ACHN (cell line): Measurements from ENCODE around the gene GNPDA1.

Source experiments
- DNase-seq: peaks from one replicate; pipeline ENCODE4 v3.0.0-alpha.2; 2015
- in situ Hi-C: cut with HindIII; loops from 2 replicates; pipeline ENCODE4 v1.10.0; 2017; ENCODE audit warnings: low sequenced_read_pairs, low pct_ligation_motif_present, low pct_unique_long_range_greater_than_20kb

GNPDA1 gene

DNA sequence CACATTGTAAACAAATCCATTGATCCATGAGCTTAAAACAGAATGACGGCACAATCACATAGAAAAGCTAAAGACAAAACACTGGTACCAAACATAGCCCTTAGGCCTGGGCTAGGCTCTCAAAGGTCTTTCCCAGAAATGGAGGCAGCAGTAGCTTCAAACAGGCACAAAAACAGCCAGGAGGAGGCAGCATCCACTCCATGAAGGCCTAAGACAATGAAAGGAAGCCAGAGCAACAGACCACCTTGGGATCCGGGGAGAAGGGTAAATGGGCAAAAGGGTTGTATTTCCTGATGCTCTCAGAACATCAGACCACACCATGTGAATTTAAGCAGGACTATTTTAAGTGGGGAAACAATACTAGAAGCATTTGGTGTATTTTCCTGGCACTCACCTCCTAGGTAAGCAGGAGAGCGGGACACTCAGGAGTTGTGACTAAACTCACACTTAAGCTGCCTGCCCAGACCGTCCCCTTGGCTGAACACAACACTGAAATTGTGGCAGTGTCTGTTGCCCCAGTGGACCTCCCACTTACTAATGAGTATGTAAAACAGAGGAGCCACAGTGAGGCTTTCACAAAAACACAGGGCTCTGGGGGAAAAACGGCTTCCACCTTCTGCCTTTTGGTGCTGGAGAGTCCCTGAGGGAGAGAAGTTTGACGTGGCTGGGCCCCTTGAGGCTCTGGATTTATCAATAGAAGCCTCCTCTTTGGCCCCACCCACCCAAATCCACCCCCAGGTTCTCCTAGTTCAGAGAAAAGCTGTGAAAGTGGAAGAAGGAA lies 11.9 kb downstream of the GNPDA1 start:
- peak; percentile 23 for DNase-seq
- in situ Hi-C loops: no loop called here

DNA sequence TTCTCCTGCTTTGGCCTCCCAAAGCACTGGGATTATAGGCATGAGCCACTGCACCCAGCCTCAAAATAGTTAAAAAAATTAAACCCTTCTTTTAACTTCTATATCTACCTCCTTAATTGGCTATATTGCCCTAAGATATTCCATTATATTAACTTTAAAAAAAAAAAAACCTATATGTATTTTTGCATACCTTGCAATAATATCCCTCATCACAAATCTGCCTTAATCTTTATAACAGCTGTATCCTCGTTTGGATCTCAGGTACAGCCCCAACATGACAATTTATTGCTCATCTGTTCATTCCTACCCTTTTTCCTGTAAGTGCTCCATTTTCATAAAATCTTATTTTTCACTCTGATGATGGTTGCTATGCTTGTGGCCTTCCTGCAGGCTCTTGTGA lies 12.7 kb downstream of the GNPDA1 start:
- no peak for DNase-seq
- in situ Hi-C loops: no loop called here

- in situ Hi-C loops: loop anchor here (25.0 kb wide), 1 partner anchor 140 kb away; no protein-coding TSS in a partner anchor
Observed at GRCh38 chr5:141997358-141997960, 15.4 kb downstream of the GNPDA1 start.

GRCh38 chr5:141995656-141996055 lies 17.2 kb downstream of the GNPDA1 start:
- in situ Hi-C loops: loop anchor here (25.0 kb wide), 1 partner anchor 142 kb away; no protein-coding TSS in a partner anchor
- no peak for DNase-seq

More at GRCh38 chr5:141997358-141997960, 15.4 kb downstream of the GNPDA1 start:
- no peak for DNase-seq

DNA sequence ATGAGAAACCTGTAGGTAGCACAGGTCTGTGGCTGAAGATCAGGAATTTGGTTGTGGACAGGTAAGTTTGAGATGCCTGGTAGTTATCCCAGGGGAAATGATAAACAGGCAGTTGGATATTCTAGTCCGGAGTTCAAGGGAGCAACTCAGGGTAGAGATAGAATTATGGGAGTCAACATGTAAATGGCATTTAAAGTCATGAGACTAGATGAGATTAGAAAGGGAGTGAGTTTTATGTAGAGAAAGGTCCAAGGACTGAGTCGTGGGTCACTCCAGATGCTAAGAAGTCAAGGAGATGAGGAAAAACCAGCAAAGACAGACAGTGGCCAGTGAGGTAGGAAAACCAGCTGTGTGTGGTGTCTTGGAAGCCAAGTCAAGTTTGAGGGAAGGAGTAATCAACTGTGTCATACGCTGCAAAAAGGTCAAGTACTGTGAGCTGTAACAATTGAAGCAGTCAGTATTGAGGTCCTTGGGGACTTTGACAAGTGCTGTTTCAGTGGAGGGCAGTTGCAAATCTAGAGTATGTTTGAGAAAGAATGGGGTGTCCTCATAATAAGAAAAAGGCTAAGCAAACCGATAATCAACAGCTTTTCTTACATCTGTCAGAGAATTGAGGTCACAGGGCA lies 18.2 kb downstream of the GNPDA1 start:
- in situ Hi-C loops: loop anchor here (25.0 kb wide), 1 partner anchor 143 kb away; no protein-coding TSS in a partner anchor

GRCh38 chr5:141992349-141992963 lies 20.4 kb downstream of the GNPDA1 start:
- peak; percentile 55 for DNase-seq
- in situ Hi-C loops: loop anchor here (25.0 kb wide), 1 partner anchor 145 kb away; no protein-coding TSS in a partner anchor

More for the DNA sequence above, 18.2 kb downstream of the GNPDA1 start:
- DNase-seq: no peak

- in situ Hi-C loops: loop anchor here (25.0 kb wide), 1 partner anchor 148 kb away; no protein-coding TSS in a partner anchor
- no peak for DNase-seq
Observed at GRCh38 chr5:141989720-141990119, 23.1 kb downstream of the GNPDA1 start.

- no peak for DNase-seq
Observed at GRCh38 chr5:141986072-141986471, 26.8 kb downstream of the GNPDA1 start.

GRCh38 chr5:141982626-141983025 lies 30.2 kb downstream of the GNPDA1 start:
- no peak for DNase-seq
- in situ Hi-C loops: loop anchor here (25.0 kb wide), 1 partner anchor 155 kb away; no protein-coding TSS in a partner anchor

More at GRCh38 chr5:141986072-141986471, 26.8 kb downstream of the GNPDA1 start:
- in situ Hi-C loops: loop anchor here (25.0 kb wide), 1 partner anchor 151 kb away; no protein-coding TSS in a partner anchor

DNA sequence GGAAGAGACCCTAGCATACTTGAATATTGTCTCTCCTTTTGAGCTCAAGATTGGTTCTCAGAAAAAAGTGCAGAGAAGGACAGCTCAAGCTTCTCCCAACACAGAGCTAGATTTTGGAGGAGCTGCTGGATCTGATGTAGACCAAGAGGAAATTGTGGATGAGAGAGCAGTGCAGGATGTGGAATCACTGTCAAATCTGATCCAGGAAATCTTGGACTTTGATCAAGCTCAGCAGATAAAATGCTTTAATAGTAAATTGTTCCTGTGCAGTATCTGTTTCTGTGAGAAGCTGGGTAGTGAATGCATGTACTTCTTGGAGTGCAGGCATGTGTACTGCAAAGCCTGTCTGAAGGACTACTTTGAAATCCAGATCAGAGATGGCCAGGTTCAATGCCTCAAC lies 34.4 kb downstream of the GNPDA1 start:
- in situ Hi-C loops: loop anchor here (25.0 kb wide), 1 partner anchor 159 kb away; no protein-coding TSS in a partner anchor

GRCh38 chr5:141976176-141976575 lies 36.7 kb downstream of the GNPDA1 start:
- no peak for DNase-seq

More for the DNA sequence above, 34.4 kb downstream of the GNPDA1 start:
- no peak for DNase-seq

DNA sequence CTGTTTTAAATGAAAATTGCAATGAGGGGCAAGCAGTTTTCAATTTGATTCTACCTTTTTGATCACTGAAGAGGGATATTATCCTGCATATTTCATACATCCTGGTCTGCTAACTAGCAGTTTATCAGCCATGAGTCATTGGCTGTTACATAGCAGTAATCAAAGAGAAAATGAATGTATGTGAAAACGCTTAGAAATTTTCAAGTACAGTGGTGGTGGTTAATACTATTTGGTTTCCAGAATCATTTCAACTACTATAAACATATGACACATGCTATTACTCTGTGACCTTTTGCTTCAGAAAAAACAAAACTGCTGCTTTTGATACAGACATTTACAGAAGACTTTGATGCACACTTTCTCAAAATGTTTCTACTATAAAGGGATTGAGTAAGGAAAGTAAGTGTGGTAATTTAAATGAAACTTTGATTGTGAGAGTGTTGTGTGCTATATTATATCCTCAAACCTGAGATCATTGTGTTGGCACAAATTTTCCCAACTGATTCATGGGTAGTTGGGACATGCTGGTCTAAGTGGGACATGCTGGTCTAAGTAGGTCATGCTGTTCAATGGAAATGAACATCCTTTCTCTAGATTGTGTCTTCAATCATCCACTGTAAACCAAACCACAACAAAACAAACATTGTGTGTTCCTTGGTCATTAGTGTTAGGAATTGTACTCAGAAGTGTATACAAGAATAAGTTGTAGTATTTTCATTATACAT lies 38.8 kb downstream of the GNPDA1 start:
- in situ Hi-C loops: no loop called here
- no peak for DNase-seq

More at GRCh38 chr5:141976176-141976575, 36.7 kb downstream of the GNPDA1 start:
- in situ Hi-C loops: loop anchor here (25.0 kb wide), 1 partner anchor 161 kb away; no protein-coding TSS in a partner anchor

- in situ Hi-C loops: no loop called here
- DNase-seq: peak; percentile 8
Observed at GRCh38 chr5:141969783-141970771, 42.8 kb downstream of the GNPDA1 start.

DNA sequence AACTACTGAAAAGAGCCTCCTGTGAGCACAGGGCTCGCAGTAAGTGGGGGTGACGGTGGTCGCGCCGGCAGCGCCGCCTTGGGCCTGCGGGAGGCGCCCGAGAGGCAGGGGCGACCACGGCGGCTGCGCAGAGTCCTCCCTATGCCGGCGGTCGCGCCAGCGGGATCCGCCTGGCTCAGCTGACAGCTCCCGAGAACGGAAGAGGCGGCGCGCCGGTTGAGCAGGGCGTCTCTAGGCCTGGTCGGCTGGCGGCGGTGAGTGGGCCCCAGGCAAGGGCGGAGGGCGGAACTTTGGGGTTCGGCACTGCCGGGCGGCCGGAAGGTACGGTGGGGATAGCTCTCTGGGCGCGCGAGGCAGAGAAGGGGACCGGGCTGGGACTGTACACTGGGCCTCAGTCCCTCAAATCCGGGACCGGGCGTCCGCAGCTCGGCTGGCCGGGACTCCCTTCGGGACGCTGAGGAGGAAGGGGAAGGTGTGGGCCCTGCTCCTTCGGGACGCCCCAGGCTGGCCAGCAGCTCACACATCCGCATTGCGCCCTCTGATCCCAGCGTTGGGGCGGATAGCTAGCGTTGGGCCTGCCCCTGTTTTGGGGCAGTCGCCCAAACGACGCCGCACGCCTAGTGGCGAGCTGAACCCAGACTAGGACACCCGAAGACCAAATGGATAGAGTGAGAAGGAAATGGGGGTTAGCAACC lies 43.8 kb downstream of the GNPDA1 start, which contains the start of gene RNF14:
RNF14 (plus strand) TSS at position 192 of the 695 bp plus-strand sequence. CDS start 4,484 bp downstream, outside the sequence.
- in situ Hi-C loops: no loop called here
- peak; percentile 92 for DNase-seq

GRCh38 chr5:141966963-141967333 lies 45.9 kb downstream of the GNPDA1 start:
- DNase-seq: no peak
- in situ Hi-C loops: no loop called here
